Left ventricle myocardium inferior (tissue), 1 donor: ENCODE results near the gene ERVMER34-1. TPM values are rescaled to one million over a fixed set of nuclear protein-coding genes. Genes with fewer than 3 reads are reported as not detected.

Experiments
- DNase-seq: peaks from one replicate; pipeline ENCODE4 v3.0.0-alpha.2; 2020
- H3K27ac ChIP-seq: fragments of 200-600 bp; replicated peaks from 2 replicates; pipeline ENCODE4 v1.8.0; 2021
- H3K27me3 ChIP-seq: fragments of 200-600 bp; 2 replicates; pipeline ENCODE4 v1.8.0; 2021; ENCODE audit warnings: low read depth
- H3K36me3 ChIP-seq: fragments of 200-600 bp; 2 replicates; pipeline ENCODE4 v1.8.0; 2021
- H3K4me1 ChIP-seq: fragments of 200-600 bp; 2 replicates; pipeline ENCODE4 v1.8.0; 2021
- H3K4me3 ChIP-seq: fragments of 200-600 bp; 2 replicates; pipeline ENCODE4 v1.8.0; 2021; ENCODE audit warnings: mild to moderate bottlenecking, moderate library complexity
- H3K9me3 ChIP-seq: fragments of 200-600 bp; replicated peaks from 2 replicates; pipeline ENCODE4 v1.8.0; 2021
- intact Hi-C: fragments of 100-400 bp; cut with micrococcal nuclease; formaldehyde crosslinking; loops from one replicate; pipeline ENCODE4 v1.11.0; 2022
- total RNA-seq: library from RNA; stranded (reverse); fragmentation: NEBNext Ultra II Directional; extraction: Animal tissue kit (Norgen Biotek cat#: 25700); gene quantifications from one replicate; pipeline ENCODE4 v1.2.1, GENCODE V29; 2021
- TF ChIP-seq, protein P1 (sequence below): fragments of 200-600 bp; IDR thresholded peaks from 2 replicates; pipeline ENCODE4 v1.8.0; 2021; ENCODE audit warnings: antibody characterized with exemption, mild to moderate bottlenecking, borderline replicate concordance
- donor health status: DM: no; HTN: yes; CAD: no; lungs with severe emphysema.

The ERVMER34-1 gene
- total RNA-seq, 1 donor from 2014 or later = 3.9 TPM

DNA sequence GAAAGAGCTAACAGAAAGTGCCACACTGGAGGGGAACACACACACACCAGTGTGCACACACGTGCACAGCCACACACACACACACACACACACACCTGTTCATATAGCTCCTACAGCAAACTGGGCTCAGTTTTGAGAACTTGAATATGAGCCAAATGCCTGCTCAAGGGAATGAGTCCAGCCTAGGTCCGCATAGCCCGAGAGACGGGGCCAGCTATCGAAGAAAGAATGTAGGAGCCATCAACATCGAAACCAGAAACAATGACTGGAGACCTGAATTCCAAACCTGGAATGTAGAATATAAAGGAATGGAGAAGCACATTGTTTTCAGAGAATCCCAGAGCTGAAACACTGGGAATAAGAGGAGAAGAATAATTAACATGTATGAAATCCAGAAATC lies 37.6 kb upstream of the ERVMER34-1 start:
- Histone ChIP-seq H3K27me3 (no peaks in the 10 kb centered on the region), H3K27ac (no peak overlapping the region), H3K4me3 (no peak overlapping the region), H3K4me1 (no peaks in the 10 kb centered on the region), H3K36me3 (no peaks in the 10 kb centered on the region), H3K9me3 (no peaks in the 10 kb centered on the region)
- intact Hi-C loops = no loop called here
- TF ChIP-seq, protein P1, sequence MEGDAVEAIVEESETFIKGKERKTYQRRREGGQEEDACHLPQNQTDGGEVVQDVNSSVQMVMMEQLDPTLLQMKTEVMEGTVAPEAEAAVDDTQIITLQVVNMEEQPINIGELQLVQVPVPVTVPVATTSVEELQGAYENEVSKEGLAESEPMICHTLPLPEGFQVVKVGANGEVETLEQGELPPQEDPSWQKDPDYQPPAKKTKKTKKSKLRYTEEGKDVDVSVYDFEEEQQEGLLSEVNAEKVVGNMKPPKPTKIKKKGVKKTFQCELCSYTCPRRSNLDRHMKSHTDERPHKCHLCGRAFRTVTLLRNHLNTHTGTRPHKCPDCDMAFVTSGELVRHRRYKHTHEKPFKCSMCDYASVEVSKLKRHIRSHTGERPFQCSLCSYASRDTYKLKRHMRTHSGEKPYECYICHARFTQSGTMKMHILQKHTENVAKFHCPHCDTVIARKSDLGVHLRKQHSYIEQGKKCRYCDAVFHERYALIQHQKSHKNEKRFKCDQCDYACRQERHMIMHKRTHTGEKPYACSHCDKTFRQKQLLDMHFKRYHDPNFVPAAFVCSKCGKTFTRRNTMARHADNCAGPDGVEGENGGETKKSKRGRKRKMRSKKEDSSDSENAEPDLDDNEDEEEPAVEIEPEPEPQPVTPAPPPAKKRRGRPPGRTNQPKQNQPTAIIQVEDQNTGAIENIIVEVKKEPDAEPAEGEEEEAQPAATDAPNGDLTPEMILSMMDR = no peak
- DNase-seq = no peak

DNA sequence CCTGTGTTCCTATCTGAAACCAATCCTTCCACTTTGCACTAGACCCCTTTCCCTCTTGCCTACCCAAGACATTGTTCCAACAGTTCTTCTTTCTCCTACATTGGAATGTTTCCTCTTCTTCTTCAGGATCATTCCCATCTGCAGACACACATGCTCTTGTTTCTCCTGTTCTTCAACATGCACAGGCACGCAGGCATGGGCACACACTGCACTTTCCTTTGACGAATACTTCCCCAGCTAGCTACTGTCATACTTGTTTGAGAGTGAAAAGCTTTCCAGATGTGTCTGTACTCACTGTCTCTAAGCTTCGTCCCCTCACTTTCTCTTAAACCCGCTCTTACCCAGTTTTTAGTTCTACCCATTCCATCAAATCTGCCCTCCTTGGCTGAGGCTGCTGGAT lies 31.8 kb upstream of the ERVMER34-1 start:
- DNase-seq = no peak
- TF ChIP-seq, protein P1 = no peak
- intact Hi-C loops = no loop called here
- no peak overlapping the region for H3K4me3 ChIP-seq
- H3K4me1 ChIP-seq = peaks cover 16% of the 10 kb centered on the region
- peaks cover 6% of the 10 kb centered on the region for H3K9me3 ChIP-seq
- H3K36me3 ChIP-seq = no peaks in the 10 kb centered on the region
- H3K27me3 ChIP-seq = no peaks in the 10 kb centered on the region
- H3K27ac ChIP-seq = no peak overlapping the region

DNA sequence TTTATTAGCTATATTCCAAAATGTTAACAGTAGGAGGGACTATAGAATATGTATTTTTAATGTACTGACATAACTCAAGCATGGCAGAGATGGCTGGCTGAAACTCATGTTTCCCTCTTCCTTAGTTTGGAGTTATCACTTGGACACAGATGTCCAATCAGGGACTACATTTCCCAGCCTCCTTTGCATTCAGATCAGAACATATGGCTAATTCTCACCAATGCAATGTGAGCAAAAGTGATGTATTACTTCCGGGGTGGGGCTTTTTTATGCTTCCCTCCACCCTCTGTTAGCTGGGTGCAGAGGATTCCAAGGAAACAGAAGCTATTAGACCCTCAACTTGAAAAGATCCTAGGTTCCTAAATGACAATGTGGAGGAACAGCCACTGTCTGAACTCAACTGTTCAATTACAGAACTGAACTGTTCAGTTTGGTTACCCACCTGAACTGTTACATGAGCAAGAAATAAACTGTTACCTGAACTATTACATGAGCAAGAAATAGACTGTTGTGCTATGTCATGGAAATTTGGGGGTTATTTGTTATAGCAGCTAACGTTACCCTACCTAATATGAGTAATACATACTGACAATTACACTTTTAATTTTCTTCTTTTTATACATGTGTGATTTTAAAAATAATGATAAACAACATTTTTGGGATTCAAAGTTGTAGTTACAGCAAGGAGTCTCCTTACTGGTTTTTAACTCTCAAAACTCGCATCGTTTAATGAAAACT lies 29.6 kb upstream of the ERVMER34-1 start:
- intact Hi-C loops = no loop called here
- TF ChIP-seq, protein P1 = no peak
- H3K4me1 ChIP-seq = peaks cover 16% of the 10 kb centered on the region
- H3K27ac ChIP-seq = no peak overlapping the region
- no peaks in the 10 kb centered on the region for H3K27me3 ChIP-seq
- H3K9me3 ChIP-seq = peaks cover 6% of the 10 kb centered on the region
- no peak for DNase-seq
- H3K4me3 ChIP-seq = no peak overlapping the region
- no peaks in the 10 kb centered on the region for H3K36me3 ChIP-seq

DNA sequence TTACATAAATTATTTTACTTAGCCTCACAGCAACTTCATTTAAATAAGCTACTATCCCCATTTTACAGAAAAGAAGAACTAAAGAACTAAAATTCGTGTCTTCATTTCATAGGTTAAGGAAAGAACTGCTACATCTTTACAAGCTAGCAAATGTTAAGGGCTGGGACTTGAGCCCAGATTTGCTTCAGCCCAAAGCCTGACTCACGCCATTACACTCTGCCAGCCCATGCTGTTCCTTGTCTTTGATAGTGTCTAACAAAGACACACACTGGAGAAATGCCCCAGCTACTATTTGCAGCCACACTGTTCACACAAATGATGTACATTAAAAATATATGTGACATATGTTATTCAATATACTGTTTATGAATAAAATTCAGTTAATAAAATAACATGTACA lies 29.0 kb upstream of the ERVMER34-1 start:
- Histone ChIP-seq H3K27ac (no peak overlapping the region), H3K4me3 (no peak overlapping the region), H3K9me3 (peaks cover 6% of the 10 kb centered on the region), H3K27me3 (no peaks in the 10 kb centered on the region), H3K36me3 (no peaks in the 10 kb centered on the region), H3K4me1 (peaks cover 16% of the 10 kb centered on the region)
- peak; percentile 34 for DNase-seq
- intact Hi-C loops = no loop called here
- TF ChIP-seq, protein P1 = no peak

DNA sequence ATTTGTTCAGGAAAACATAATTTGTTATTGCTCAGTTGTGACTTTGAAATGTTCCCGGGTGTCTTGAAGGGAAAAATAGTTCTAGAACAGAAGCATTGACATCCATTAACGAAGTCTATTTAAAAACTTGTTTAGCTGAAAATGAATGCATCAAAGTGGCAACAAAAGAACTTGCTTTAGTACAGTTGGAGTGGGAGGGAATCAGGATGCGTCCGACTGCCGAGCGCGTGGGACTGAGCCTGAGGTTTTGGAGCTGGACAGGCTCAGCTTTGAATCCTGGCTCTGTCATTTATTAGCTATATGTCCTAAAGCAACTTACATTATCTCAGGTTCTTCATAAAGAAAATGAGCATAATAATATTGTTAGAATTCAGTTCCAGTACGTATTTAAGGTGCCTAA lies 9.0 kb upstream of the ERVMER34-1 start:
- no peaks in the 10 kb centered on the region for H3K9me3 ChIP-seq

More for the DNA sequence above, 9.0 kb upstream of the ERVMER34-1 start:
- Histone ChIP-seq H3K4me3 (no peak overlapping the region), H3K27me3 (no peaks in the 10 kb centered on the region), H3K27ac (no peak overlapping the region), H3K36me3 (no peaks in the 10 kb centered on the region), H3K4me1 (no peaks in the 10 kb centered on the region)
- DNase-seq = no peak
- TF ChIP-seq, protein P1 = no peak
- intact Hi-C loops = no loop called here
